Fibroblast of pulmonary artery (primary cell): Measurements from ENCODE around the gene SGK1.
"Not testable (repeated sequence)": the region's sequence is repeated elsewhere in the genome, so short reads cannot be mapped to it uniquely, and the experiment has no call there.

ENCODE experiments used
- DNase-seq: peaks from one replicate; pipeline ENCODE4 v3.0.0-alpha.2; 2010; ENCODE audit warnings: low read depth
- H3K4me3 ChIP-seq: replicated peaks from 2 replicates; pipeline ENCODE4 v1.5.1; 2011; ENCODE audit warnings: low read depth, mild to moderate bottlenecking, control low read depth, low read length, moderate library complexity
- TF ChIP-seq, protein P1 (sequence below): IDR thresholded peaks from 2 replicates; pipeline ENCODE4 v1.5.1; 2011; ENCODE audit warnings: mild to moderate bottlenecking, control low read depth, low read length, inconsistent platforms; ENCODE audit errors: missing control alignments

Gene SGK1

DNA sequence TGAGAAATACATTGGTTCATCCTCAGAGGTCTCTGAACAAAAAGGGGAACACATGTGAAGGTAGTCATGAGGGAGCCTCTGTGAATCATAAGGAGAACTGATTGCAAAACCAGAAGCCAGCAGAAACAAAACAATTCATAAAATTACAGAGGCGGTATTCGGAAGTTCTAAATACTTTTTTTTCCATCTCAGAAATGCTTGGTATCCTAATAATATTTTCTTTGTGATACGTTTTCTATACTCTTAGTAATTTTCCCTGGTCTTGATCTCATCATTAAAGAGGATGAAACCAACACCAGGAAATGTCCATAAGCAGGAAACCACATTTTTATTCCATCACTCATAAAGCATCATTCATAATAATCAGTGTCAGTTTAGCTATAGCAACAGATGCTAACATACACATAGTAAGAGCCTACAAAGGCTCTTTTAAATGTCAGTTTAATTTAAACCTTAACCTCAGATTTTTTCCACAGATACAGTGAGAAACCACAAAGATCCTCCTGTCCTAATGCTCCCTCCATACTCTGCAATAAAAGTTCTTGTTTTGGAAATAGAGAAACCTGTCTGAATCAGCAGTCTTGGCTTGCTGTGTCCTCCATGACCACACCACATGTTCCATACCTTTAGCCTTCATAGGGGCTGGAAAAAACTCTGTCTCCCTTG, 29.2 kb downstream of the SGK1 start:
- TF ChIP-seq, protein P1, sequence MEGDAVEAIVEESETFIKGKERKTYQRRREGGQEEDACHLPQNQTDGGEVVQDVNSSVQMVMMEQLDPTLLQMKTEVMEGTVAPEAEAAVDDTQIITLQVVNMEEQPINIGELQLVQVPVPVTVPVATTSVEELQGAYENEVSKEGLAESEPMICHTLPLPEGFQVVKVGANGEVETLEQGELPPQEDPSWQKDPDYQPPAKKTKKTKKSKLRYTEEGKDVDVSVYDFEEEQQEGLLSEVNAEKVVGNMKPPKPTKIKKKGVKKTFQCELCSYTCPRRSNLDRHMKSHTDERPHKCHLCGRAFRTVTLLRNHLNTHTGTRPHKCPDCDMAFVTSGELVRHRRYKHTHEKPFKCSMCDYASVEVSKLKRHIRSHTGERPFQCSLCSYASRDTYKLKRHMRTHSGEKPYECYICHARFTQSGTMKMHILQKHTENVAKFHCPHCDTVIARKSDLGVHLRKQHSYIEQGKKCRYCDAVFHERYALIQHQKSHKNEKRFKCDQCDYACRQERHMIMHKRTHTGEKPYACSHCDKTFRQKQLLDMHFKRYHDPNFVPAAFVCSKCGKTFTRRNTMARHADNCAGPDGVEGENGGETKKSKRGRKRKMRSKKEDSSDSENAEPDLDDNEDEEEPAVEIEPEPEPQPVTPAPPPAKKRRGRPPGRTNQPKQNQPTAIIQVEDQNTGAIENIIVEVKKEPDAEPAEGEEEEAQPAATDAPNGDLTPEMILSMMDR, result no peak
- DNase-seq, result peak; percentile 93
- no peak overlapping the region for H3K4me3 ChIP-seq

GRCh38 chr6:134287859-134288537, 29.9 kb downstream of the SGK1 start:
- TF ChIP-seq, protein P1, result no peak
- no peak overlapping the region for H3K4me3 ChIP-seq
- DNase-seq, result peak; percentile 43

DNA sequence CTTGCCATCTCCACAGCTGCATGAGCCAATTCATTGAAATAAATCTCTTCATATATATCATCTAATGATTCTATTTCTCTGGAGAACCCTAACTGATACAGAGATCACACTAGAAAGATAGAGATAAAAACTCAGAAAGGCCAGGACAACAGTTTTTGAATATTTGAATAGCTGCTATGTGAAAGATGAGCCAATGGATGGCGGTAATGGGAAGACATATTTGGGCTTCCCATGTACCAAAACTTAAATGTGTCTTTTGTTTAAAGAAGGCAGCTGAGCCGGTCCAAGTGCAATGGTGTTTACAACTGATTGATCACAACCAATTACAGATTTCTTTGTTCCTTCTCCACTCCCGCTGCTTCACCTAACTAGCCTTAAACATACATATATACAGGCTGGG, 35.1 kb downstream of the SGK1 start:
- H3K4me3 ChIP-seq, result no peak overlapping the region
- DNase-seq, result no peak
- TF ChIP-seq, protein P1, result no peak

GRCh38 chr6:134281388-134281787, 36.5 kb downstream of the SGK1 start:
- no peak overlapping the region for H3K4me3 ChIP-seq
- TF ChIP-seq, protein P1, result no peak
- no peak for DNase-seq

GRCh38 chr6:134278000-134278399, 39.9 kb downstream of the SGK1 start:
- no peak for DNase-seq
- H3K4me3 ChIP-seq, result no peak overlapping the region
- TF ChIP-seq, protein P1, result no peak

DNA sequence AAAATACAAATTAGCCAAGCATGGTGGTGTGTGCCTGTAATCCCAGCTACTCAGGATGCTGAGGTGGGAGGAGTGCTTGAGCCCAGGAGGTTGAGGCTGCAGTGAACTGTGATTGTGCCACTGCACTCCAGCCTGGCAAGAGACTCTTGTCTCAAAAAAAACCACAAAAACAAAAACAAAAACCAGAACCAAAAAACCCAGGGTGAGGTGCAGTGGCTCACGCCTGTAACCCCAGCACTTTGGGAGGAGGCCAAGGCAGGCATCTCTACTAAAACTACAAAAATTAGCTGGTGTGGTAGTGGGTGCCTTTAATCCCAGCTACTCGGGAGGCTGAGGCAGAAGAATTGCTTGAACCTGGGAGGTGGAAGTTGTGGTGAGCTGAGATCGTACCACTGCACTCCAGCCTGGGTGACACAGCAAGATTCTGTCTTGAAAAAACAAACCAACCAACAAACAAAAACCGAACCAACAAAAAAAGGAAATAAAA, 41.0 kb downstream of the SGK1 start:
- not testable (repeated sequence) for H3K4me3 ChIP-seq, DNase-seq

GRCh38 chr6:134272374-134272773, 45.5 kb downstream of the SGK1 start:
- TF ChIP-seq, protein P1, result no peak
- no peak for DNase-seq
- H3K4me3 ChIP-seq, result no peak overlapping the region
